HG03097 (cell line): ENCODE data around the gene NXPH1.

Source experiments
- ATAC-seq: cut with Tn5 transposase; IDR thresholded peaks from one replicate; pipeline ENCODE4 v1.9.1; 2021; ENCODE audit not compliant: unreplicated experiment, low FRiP score

NXPH1 gene

DNA sequence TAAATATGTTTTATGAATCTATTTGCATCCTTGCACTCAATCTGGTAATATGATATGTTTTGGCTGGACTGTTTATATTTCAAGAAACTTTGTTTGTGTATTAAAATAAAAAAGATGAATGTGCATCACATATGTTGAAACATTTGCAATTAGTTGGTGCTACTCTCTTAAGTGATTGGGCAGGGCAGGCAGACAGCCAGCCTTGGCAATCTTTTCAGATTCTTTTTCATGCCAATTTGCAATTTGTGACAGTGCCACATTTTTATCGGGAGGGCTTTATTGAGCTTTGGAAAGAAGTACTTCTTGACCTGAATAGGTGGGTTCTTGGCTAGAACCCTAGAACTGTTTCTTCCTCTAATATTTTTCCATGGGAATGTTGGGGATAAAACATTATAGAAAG, 152.2 kb downstream of the NXPH1 start:
- no peak for ATAC-seq

DNA sequence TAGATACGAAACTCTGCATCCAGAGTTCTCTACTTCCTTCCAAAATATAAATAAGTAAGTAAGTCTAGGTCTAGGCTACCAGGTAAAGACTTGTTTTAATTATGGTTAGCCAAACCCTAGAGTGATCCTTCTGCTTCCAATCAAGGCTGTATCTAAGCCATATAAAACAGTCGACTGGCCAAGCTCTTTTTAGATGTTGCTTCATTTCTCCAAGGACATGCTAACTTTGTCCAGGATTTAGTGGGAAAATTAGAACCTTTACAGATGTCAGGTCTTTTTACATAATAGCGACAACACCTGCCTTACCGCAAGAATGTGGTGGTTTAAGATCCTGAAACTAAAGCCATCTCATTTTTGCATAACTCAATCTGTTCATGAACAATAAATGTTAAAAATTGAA, 156.8 kb downstream of the NXPH1 start:
- no peak for ATAC-seq

DNA sequence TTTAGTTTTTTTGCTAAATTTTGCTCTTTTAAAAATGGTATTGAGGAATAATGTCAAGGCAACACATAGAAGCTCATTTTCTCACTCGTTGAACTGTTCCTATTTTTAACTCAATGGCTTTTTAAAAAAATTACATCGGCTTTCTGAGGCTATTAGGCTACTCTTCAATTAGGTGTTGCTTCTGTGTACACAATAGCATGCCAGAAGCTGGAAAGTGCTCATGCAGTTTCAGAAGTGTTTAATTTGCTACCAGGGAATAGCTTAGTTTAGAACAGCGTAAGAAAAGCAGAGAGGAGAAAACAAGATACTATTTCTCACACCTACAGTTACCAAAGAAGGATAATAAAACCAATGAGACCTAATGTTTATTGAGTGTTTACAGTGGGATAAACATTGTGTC, 157.4 kb downstream of the NXPH1 start:
- ATAC-seq = no peak

DNA sequence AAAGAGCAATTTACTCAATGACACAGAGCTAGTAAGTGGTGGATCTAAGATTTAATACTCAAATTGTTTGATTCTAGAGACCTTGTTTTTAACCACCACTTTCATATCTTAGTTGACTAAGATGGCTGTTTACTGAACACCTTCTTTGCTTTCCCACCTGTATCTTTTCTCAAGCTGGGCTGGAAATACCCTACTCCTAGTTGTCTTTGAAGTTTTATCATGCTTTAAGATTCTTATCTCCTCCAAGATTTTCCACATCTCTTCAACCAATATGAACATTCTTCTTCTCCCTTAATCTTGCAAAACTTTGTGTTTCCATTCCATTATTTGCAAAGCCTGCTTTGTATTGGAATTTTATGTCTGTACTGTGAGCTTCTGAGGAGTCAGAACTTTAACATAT, 157.9 kb downstream of the NXPH1 start:
- no peak for ATAC-seq

DNA sequence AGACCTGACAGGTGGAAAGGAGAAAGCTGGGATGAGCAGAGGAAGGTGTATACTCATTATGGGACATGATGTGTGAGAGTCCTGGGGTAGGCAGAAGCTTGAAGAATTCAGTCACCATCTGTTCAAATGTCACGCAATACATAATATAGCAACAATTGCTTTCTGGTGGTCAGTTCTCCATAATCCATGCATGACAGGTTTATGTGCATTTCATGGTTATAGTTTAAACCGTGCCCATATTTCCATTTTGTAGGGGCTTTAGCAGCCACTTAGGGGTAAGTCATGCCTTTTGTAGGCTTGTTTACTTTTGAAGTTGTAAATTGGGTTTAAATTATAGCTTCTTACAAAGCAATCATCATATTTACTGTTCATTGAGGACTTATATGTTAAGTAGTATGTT, 158.8 kb downstream of the NXPH1 start:
- no peak for ATAC-seq

DNA sequence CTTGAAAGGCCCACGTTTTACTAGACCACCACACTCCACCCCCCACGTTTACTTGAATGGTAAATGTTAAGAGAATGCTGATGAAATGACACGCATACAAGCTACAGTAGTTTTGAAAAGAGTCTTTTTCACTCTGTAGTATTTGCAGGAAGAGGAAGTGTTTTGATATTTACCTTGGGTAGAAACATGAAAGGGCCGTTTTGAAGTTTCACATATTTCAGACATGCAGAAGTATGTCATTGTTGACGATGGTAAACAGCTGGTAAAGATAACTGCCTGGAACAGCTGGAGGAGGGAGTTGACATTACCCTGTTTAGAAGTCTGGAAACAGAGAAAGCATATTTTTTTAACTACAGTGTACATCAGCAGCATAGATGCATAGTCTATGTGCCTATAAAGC, 160.7 kb downstream of the NXPH1 start:
- no peak for ATAC-seq

DNA sequence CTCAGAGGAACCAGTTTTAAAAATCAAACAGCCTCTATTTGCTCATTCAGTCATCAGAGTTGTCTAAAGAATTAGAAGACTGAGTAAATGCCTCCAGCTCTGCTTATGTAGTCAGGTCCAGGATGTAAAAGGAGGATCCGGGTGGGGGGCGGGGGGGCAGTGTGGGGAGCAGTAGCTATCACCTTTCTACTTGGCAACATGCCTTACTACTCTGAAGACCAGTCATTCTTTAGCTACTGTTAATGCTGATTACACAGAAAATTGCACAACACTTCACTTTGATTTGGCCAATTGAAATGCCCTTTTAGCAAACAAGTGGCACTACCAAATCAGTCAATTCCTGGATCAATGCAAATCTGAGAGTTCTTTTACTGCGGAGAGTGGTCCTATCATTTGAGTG, 164.2 kb downstream of the NXPH1 start:
- ATAC-seq = no peak

DNA sequence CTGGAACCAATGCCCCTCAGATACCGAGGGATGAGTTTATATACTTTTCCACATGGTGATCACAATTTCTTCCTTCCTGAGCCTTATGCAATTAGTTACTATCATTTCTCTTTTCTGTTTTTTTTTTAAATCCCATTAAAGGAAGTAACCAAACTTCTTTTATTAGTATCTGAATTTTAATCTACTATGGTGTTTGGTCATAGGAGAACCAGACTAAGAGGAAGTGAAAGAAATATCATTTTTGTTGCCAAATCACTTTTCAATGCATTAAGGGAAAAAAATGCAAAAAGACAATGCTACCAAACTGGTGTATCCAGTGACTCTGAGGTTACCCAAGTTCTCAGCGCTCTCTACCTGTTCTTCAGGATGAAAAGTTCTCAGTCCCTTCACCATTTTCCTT, 167.7 kb downstream of the NXPH1 start:
- ATAC-seq = no peak

DNA sequence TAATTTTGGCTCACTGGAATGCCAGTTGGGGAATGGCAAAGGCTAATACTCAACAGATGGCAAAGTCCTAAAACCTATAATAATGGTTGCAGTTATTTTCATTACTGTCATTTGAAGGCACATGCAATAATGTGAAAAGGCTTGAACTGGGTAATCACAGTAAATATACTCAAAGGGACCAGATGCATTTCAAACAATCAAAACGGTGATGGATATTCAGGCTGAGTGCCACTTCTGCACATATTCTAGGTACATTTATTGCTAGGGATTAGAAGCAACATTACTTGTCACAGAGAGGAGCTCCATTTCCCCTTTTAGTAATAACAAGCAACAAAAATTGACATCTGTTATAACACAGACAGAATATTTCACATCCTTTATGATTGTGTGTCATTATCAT, 171.8 kb downstream of the NXPH1 start:
- ATAC-seq = no peak

DNA sequence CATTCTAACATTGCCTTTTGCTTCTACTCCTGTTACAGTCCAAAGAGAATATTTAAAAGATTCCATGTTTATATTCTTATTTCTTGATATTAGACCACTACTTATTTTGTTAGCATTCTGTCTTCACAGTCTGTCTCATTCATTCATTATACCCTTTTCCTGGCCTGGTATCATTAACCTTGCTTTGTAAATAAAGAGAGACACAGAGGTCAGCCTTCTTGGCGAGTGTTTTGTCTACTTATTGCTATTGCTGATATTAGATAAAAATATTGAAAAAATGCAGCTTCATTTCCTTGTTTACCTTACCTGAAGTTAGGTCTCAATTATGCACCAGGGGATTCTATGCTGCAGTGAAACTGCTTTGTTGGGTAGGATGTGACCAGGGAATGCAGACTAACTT, 179.2 kb downstream of the NXPH1 start:
- ATAC-seq = no peak

DNA sequence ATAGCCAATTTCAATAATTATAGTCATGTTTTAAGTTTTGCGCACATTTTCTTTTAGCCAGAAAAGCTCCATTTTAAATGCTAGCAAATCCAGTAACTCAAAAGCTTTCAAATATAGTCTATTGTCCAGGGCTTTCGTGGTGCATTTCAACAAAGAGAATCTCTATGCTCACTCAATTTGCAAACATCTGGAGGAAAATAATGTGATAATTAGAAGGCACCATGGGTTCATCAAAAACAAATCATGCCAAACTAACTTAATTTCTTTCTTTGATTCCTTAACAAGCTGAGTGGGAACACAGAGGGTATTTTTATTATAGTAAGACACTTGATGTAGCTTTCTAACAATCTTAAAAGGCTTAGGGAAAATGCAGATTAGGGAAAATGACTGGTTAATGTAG, 179.8 kb downstream of the NXPH1 start:
- ATAC-seq = no peak

DNA sequence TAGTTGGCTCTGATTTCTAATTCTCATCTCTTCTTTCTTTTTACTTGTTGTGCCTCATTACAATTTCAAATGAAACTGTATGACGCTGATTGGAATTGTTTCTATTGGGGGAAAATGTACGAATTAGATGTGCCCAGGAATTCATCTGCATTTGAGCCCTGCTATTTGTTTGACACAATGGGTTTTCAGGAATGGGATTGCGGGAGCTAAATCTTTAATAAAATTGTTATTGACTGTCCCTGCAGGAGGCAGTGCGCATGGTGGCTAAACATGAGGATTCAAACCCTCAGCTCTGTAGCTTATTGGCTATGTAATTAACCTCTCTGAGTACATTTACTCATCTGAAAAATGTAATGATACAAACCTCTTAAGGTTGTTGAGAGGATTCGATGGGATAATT, 181.6 kb downstream of the NXPH1 start:
- ATAC-seq = no peak

DNA sequence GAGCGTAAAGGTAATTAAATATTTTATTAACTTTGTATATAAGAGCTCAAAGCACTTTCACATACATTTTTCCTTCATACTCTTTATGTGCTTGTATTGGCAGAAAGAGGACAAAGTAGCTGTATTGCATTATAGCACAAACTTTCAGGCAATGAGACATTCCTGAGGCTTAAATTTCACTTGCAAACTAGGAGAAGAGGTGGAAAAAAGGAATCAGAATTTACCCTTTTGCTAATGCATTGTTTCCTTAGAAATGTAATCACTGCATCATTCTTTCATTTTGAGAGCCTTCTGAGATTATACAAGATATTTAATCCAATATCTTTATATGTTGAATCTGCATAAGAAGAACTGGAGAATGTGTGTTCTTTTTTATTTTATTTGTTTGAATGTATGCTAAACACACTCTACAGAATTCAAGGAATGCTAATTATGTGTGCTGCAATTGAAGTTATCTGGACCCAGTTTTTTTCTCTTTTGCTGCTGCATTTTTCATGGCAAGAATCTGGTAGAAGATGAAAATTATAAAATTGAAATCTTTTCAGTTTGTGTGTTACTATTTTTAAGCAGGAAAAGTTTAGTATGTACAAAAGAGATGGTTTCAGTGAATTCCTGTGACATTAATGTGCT, 185.1 kb downstream of the NXPH1 start:
- ATAC-seq = no peak

DNA sequence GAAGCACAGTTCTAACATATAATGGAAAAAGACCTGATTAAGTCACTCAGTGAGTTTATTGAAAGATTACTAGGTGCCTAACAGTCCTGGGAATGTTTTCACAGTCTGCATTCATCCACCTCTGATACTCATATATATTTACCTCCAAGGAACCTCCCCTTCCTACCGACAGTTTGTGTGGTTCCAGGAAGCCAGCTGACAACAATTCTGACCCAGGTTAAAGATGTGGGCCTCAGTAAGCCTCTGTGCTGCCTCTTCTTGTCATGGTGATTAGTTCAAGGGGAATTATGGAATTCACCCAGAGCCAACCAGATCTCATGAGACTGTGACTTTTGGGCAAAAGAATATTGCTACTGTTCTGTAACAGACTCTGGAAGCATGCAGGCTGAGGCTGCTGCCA, 186.8 kb downstream of the NXPH1 start:
- no peak for ATAC-seq

DNA sequence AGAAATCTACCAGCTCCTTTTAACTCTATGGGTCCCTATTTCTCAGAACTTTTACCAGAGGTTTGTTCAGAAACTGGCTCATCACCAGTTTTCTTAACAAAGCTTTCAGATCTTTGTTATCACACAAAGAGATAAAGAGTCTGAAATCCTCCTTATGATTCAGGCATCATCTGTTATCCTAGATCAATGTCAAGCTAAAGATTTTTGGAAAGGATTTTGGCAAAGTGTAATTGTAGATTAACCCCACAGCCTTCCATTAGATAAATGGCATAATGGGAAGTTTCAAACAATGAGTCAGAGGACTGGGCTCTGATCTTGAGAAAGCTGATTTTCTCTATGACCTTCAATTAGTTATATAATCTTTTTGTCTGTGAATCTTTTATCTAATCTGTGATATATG, 192.2 kb downstream of the NXPH1 start:
- ATAC-seq = no peak

DNA sequence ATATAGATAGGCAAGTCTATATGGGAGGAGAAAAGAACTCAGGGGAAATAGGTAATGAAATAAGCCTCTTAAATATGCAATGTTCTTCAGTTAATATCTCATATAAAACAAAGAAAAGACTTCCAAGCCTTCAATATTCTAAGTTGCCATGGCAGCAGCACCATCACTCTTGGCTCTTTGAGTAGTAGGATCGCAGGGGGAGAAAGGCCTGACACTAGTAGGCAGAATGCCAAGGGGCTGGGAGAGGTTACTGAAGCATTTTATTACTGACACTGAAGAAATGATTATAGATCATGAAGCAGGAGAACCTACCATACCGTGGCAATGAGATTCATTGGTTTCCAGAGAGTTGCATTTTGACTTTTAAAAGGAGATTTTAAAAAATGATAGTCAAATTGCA, 193.9 kb downstream of the NXPH1 start:
- no peak for ATAC-seq

DNA sequence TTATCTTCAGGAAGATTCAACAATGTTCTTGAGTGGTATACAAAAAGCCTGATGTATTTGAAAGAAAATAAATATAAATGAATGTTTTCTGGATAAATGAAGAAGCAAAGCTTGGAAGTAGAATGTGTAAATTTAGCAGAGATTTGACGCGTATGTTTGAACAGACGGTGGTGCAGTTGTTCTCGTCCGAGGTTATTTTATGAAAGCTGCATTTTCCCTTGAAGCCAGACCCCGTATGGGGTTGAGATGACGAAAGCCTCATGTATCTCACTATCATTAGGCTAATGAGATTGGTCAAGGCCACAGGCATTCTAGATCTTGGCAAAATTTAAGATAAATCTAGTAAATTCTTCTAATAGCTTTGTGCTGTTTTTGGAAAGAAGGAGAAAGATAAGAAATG, 195.2 kb downstream of the NXPH1 start:
- ATAC-seq = no peak

DNA sequence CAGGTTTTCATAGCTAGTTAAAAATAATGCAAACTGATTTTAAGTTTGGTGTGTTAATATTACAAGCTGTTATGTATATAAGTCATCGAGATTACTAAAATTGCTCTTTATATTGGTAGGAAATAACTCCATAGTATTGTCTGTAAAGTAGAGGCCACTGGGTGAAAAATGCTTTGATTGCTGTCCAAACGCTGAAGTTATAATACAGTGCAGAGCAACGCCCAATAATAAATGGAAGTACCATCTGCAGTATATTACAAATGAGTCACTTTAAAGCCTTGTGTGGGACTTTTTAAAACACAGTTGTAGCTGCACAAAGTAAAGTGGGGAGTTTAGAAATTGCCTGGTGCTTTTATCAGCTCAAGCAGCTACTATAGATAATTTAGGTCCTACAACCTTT, 196.1 kb downstream of the NXPH1 start:
- no peak for ATAC-seq

DNA sequence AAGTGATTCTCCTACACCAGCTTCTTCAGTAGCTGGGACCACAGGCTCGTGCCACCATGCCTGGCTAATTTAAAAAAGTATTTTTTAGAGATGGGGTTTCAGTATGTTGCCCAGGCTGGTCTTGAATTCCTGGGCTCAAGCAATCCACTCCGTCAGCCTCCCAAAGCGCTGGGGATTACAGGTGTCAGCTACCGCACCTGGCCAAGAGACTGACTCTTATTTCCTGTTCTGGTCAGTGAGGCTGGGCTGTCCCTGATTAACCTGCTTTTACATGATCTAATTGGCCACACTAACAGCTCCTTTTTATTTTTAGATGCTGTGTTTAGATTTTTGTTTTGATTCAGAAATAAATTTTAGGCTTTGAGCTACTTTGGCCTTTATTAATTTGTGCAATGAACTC, 203.9 kb downstream of the NXPH1 start:
- no peak for ATAC-seq

DNA sequence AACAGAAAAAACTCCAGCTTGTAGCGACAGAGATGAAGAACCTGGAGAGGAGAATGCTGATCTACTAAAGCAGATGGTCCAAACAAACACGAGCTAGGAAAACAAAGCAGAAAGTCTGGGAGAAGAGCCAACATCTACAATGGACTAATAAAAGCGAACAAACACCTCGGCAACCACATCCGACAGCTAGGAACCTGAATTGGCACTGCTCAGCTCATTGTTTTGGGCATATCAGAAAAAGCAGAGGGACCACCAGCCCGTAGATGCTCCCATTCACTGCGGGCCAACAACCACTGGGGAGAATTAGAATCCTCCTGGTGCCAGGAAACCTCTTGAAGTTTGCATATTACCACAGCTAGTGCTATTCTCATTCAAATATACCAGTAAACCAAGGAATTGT, 204.7 kb downstream of the NXPH1 start:
- no peak for ATAC-seq

DNA sequence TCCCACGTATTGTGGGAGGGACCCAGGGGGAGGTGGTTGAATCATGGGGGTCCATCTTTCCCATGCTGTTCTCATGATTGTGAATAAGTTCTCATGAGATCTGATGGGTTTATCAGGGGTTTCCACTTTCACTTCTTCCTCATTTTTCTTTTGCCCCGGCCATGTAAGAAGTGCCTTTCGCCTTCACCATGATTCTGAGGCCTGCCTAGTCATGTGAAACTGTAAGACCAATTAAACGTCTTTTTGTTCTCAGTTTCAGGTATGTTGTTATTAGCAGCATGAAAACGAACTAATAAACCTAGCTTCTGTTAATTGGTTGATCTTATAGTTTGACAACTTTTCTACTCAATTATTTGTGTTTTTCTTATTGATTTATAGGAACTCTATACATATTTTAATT, 206.3 kb downstream of the NXPH1 start:
- no peak for ATAC-seq

DNA sequence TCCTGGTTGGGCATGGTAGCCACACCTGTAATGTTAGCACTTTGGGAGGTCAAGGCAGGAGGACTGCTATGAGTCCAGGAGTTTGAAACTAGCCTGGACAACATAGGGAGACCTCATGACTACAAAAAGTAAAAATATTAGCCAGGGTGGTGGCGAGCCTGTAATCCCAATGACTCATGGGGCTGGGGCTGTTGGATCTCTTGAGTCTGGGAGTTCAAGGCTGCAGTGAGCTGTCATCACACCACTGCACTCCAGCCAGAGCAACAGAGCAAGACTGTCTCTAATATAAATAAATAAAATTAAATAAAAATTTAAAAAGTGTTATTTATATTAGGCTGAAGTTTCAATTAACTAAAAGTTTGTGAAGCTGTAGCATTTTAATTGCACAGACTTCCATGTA, 207.3 kb downstream of the NXPH1 start:
- no peak for ATAC-seq
